ENCODE results near the gene RANBP1. TPM values are rescaled to one million over a fixed set of nuclear protein-coding genes. Genes with fewer than 3 reads are reported as not detected.

The RANBP1 gene
- total RNA-seq, 3 donors from 2014 or later = 453 to 533 (median 503) TPM

DNA sequence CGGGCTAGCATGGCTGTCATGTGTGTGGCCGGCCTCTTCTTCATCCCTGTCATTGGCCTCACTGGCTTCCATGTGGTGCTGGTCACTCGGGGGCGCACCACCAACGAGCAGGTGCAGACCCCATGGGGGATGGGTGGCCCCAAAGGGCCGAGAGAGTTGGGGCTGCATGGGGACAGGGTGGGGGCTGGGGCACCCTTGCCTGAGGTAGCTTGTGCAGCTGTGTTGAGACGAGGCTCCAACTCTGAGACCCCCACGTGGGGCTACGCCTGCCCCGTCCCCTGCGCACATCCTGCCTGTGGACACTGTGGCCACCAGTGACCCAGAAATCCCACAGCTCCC lies 24.2 kb downstream of the RANBP1 start:
- no peak for ATAC-seq
- no peak for DNase-seq
- Mint-ChIP-seq H3K36me3 (ENCODE audit: insufficient read depth) (peaks cover 4% of the 10 kb centered on the region), H3K4me1 (ENCODE audit: low read depth) (peaks cover 14% of the 10 kb centered on the region), H3K27me3 (ENCODE audit: low read depth) (no peaks in the 10 kb centered on the region), H3K4me3 (no peak overlapping the region), H3K9me3 (no peaks in the 10 kb centered on the region)

DNA sequence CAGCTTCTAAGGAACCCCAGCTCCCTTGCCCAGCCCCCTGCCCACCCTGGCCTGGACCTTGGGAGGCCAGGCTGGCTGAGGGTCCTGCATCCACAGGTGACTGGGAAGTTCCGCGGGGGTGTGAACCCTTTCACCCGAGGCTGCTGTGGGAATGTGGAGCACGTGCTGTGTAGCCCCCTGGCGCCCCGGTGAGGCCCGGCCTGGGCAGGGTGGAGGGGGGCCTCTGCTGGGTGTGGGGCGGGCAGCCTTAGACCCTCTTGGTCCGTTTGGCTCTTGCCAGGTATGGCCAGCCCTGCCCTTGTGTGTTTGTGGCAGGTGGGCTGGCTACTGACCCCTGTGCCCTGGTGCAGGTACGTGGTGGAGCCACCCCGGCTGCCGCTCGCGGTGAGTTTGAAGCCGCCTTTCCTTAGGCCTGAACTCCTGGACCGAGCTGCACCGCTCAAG lies 24.6 kb downstream of the RANBP1 start:
- Mint-ChIP-seq H3K36me3 (ENCODE audit: insufficient read depth) (peaks cover 4% of the 10 kb centered on the region), H3K27me3 (ENCODE audit: low read depth) (no peaks in the 10 kb centered on the region), H3K4me3 (no peak overlapping the region), H3K4me1 (ENCODE audit: low read depth) (peaks cover 12% of the 10 kb centered on the region), H3K9me3 (no peaks in the 10 kb centered on the region)
- DNase-seq (no peak), ATAC-seq (no peak)

DNA sequence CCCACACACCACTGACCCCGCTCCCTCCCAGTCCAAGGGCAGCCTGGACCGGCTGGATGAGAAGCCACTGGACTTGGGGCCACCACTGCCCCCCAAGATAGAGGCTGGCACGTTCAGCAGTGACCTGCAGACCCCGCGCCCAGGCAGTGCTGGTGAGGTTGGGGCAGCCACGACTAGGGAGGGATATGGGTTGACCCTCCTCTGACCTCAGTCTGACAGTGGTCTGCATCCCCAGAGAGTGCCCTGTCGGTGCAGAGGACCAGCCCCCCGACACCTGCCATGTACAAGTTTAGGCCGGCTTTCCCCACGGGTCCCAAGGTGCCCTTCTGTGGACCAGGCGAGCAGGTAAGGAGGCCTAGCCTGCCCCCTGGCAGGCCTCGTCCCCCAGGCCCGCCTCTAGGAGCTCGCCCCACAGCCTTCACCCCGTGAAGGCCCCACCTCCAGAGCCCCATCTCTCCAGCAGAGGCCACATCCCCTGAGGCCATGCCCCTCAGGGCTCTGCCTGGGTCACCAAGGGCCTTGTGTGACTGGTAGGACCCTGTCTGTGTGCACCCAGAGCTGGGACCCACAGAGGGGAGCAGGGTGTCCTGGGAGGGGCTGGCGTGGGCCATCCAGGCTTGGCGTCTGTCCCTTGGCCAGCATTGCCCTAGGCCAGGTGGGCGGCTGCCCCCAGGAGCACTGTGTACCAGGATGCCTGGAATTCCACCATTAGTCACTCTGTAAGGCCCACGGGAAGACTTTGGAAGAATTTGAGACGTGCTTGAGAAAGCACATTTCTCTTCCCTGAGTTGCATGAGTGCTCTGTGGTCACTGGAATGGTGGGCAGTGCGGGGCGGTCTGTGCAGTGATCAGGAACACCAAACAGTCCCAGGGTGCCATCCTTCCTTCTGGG lies 25.5 kb downstream of the RANBP1 start:
- peaks cover 4% of the 10 kb centered on the region for H3K36me3 Mint-ChIP-seq (ENCODE audit: insufficient read depth)

DNA sequence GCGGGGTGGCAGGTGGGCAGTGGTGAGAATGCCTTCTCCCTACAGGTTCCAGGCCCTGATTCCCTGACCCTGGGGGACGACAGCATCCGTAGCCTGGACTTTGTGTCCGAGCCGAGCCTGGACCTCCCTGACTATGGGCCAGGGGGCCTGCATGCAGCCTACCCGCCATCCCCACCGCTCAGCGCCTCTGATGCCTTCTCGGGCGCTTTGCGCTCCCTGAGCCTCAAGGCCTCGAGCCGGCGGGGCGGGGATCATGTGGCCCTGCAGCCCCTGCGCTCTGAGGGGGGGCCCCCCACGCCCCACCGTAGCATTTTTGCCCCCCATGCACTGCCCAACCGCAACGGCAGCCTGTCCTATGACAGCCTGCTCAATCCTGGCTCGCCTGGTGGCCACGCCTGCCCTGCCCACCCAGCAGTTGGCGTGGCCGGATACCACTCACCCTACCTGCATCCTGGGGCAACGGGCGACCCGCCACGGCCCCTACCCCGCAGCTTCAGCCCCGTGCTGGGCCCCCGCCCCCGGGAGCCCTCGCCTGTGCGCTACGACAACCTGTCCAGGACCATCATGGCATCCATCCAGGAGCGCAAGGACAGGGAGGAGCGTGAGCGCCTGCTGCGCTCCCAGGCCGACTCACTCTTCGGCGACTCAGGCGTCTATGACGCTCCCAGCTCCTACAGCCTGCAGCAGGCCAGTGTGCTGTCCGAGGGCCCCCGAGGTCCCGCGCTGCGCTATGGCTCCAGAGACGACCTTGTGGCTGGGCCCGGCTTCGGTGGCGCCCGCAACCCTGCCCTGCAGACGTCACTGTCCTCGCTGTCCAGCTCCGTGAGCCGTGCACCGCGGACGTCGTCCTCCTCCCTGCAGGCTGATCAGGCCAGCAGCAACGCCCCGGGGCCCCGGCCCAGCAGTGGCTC lies 27.1 kb downstream of the RANBP1 start:
- peaks cover 4% of the 10 kb centered on the region for H3K36me3 Mint-ChIP-seq (ENCODE audit: insufficient read depth)
- no peak for ATAC-seq
- no peak for DNase-seq
- peaks cover 1% of the 10 kb centered on the region for H3K4me1 Mint-ChIP-seq (ENCODE audit: low read depth)
- H3K27me3 Mint-ChIP-seq (ENCODE audit: low read depth) = no peaks in the 10 kb centered on the region
- H3K4me3 Mint-ChIP-seq = no peak overlapping the region
- no peaks in the 10 kb centered on the region for H3K9me3 Mint-ChIP-seq

More for the DNA sequence above, 25.5 kb downstream of the RANBP1 start:
- ATAC-seq (no peak), DNase-seq (no peak)
- H3K4me1 Mint-ChIP-seq (ENCODE audit: low read depth) = peaks cover 10% of the 10 kb centered on the region
- H3K27me3 Mint-ChIP-seq (ENCODE audit: low read depth) = no peaks in the 10 kb centered on the region
- no peaks in the 10 kb centered on the region for H3K9me3 Mint-ChIP-seq
- H3K4me3 Mint-ChIP-seq = no peak overlapping the region

DNA sequence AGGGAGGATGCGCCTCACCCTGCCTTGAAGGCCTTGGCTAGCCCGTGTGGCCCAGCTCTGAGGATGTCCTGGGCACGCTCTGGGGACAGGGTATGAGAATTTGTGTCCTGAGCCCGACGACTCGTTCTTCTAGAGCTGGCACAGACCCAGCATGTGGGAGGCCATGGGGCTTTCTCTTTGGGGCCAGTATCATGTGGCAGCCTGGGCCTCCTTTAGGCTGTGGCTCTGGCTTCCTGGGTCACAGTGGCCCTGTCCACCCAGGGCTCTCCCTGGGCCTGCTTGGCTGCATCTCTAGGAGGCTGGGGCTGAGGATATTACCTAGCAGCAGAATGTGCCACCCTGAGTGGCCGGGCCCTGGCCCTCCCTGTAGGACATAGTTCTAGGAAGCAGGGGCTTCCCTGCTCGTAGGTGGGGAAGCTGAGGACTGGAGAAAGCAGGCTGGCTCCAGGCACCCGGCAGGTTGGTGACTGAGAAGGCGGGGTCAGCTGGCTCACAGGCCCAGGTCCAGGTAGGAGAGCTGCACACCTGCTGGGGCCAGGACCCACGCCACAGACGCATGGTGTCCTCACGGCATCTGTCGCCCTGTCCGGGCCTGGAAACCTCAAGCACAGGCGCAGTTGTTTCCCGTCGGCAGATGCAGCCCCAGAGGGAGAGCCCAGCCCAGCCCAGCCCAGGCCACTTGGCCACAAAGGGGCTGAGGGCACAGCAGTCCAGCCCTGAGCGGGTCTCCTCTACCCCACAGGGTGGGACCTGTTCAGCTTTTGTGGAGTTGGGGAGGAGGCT lies 28.2 kb downstream of the RANBP1 start:
- Mint-ChIP-seq H3K4me3 (no peak overlapping the region), H3K9me3 (no peaks in the 10 kb centered on the region), H3K36me3 (ENCODE audit: insufficient read depth) (peaks cover 4% of the 10 kb centered on the region), H3K27me3 (ENCODE audit: low read depth) (no peaks in the 10 kb centered on the region), H3K4me1 (ENCODE audit: low read depth) (no peaks in the 10 kb centered on the region)
- no peak for ATAC-seq
- DNase-seq = no peak

DNA sequence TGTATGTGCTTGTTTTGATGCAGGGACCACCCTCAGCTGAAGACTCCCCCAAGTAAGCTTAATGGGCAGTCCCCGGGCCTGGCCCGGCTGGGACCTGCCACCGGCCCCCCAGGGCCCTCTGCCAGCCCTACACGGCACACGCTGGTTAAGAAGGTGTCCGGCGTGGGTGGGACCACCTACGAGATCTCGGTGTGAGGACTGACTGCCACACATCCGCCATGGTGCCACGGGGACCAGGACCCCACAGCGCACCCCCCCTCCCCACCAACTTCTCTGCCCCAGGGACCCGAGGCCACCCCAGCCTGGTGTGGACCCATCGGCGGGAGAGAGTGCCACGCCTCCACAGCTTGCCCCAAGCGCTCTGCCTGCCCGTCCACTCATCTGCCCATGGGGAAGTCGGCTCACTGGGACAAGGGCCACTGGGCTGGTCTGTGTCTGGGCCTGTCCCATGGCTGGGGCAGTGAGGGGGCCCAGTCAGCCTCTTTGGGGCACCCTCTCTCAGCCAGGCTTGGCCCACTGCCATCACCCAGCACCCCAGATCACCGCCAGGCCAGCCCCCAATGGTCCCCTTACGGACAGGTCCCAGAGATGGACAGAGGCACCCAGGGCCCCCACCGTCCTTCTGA lies 29.4 kb downstream of the RANBP1 start:
- no peaks in the 10 kb centered on the region for H3K27me3 Mint-ChIP-seq (ENCODE audit: low read depth)
- no peak overlapping the region for H3K4me3 Mint-ChIP-seq
- no peak for ATAC-seq
- H3K4me1 Mint-ChIP-seq (ENCODE audit: low read depth) = no peaks in the 10 kb centered on the region
- no peak for DNase-seq
- H3K9me3 Mint-ChIP-seq = no peaks in the 10 kb centered on the region
- H3K36me3 Mint-ChIP-seq (ENCODE audit: insufficient read depth) = peaks cover 4% of the 10 kb centered on the region

DNA sequence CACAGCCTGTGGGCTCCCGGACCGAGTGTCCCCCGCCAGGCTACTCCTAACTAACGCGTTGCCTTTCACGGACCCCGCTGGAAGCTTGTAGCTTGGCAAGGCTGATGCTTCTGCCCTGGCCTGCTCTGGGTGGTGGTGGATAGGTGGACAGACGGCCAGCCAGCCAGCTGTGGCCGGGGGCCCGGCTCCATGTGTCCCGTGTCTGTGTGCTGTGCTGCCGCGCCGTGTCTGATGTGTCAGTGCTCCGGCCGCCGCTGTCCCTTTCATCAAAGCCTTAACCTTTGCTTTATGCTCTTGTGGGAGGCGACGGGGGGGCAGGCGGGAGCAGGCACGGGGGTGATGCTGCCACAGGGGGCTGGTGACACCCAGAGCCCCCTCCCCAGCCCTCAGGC lies 29.9 kb downstream of the RANBP1 start:
- no peak for DNase-seq
- Mint-ChIP-seq H3K4me1 (ENCODE audit: low read depth) (no peaks in the 10 kb centered on the region), H3K27me3 (ENCODE audit: low read depth) (no peaks in the 10 kb centered on the region), H3K4me3 (no peak overlapping the region), H3K9me3 (no peaks in the 10 kb centered on the region), H3K36me3 (ENCODE audit: insufficient read depth) (peaks cover 4% of the 10 kb centered on the region)
- ATAC-seq = no peak

DNA sequence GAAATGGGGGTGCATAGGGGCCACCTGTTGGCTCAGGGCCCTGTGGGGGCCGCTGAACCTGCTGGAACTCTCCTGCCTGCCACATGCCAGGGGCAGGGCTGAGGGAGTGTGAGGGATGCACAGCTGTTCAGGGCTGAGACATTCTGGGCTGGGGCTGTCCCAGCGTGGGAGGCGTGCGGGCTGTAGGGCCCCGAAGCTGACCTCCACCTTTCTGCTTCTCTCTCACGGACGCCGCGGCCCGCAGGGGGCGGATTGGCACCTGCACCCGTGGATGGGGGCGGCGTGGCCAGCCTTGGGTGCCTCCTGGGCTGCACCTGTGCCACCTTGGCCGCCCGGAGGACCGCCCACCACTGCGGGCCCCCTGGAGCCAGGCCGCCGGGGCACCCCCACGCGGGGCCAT lies 30.9 kb downstream of the RANBP1 start:
- Mint-ChIP-seq H3K9me3 (no peaks in the 10 kb centered on the region), H3K4me1 (ENCODE audit: low read depth) (no peaks in the 10 kb centered on the region), H3K4me3 (no peak overlapping the region), H3K27me3 (ENCODE audit: low read depth) (no peaks in the 10 kb centered on the region), H3K36me3 (ENCODE audit: insufficient read depth) (peaks cover 4% of the 10 kb centered on the region)
- DNase-seq = no peak
- ATAC-seq = no peak

DNA sequence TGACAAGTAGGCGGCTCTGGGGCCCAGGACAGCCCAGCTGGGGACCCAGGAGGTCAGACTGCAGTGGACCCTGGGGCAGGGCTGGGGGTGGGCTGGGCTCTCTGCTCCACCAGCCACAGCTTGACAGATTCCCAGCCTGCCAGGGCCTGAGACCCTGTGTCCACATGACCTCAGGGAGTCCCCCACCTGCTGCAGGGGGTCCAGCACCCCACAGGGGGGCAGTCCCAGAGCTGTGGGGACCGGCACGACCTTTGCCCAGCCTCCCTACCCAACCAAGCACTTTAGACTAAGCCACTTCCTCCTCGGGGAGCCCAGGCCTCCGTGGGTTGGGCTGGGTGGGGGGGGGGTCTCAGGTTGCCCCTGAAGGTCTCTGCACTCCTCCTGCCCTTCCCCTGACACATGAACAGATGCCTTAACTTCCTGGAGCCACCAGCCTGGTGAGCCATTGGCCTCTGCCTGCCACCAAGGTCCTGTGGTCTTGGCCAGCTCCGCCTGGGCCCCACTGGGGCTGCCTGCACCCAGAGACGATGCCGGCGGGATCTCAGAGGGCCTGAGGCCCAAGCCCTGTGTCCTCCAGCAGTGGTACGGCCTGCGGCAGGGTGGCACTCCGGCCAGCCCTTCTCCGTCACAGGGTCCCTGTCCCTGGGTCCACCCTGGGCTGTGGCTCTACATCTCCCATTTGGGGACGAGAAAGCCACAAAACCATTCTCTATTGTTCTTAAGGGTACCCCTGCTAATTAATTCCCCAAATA lies 31.5 kb downstream of the RANBP1 start:
- DNase-seq (no peak), ATAC-seq (no peak)
- Mint-ChIP-seq H3K4me1 (ENCODE audit: low read depth) (no peaks in the 10 kb centered on the region), H3K27me3 (ENCODE audit: low read depth) (no peaks in the 10 kb centered on the region), H3K4me3 (no peak overlapping the region), H3K36me3 (ENCODE audit: insufficient read depth) (peaks cover 4% of the 10 kb centered on the region), H3K9me3 (no peaks in the 10 kb centered on the region)

DNA sequence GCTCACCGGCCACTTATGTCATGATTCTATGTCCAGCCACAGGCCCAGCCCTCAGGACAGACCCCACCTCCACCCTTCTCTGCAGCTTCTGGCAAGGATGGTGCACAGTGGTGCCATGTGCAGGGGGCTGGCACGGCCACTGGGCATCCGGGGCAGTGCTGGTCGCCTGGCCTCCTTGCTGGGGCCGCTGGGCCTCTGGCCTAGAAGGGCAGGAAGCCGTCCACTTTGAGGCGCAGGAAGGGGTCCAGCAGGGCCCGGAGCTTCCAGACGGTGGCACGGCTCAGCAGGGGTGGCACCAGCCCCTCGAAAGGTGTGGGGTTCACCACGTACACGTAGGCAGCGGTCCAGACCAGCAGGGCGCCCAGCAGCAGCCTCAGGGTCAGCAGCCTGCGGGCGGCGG lies 32.5 kb downstream of the RANBP1 start:
- Mint-ChIP-seq H3K27me3 (ENCODE audit: low read depth) (no peaks in the 10 kb centered on the region), H3K36me3 (ENCODE audit: insufficient read depth) (peaks cover 4% of the 10 kb centered on the region), H3K4me3 (no peak overlapping the region), H3K9me3 (no peaks in the 10 kb centered on the region), H3K4me1 (ENCODE audit: low read depth) (no peaks in the 10 kb centered on the region)
- ATAC-seq = no peak
- DNase-seq = no peak

DNA sequence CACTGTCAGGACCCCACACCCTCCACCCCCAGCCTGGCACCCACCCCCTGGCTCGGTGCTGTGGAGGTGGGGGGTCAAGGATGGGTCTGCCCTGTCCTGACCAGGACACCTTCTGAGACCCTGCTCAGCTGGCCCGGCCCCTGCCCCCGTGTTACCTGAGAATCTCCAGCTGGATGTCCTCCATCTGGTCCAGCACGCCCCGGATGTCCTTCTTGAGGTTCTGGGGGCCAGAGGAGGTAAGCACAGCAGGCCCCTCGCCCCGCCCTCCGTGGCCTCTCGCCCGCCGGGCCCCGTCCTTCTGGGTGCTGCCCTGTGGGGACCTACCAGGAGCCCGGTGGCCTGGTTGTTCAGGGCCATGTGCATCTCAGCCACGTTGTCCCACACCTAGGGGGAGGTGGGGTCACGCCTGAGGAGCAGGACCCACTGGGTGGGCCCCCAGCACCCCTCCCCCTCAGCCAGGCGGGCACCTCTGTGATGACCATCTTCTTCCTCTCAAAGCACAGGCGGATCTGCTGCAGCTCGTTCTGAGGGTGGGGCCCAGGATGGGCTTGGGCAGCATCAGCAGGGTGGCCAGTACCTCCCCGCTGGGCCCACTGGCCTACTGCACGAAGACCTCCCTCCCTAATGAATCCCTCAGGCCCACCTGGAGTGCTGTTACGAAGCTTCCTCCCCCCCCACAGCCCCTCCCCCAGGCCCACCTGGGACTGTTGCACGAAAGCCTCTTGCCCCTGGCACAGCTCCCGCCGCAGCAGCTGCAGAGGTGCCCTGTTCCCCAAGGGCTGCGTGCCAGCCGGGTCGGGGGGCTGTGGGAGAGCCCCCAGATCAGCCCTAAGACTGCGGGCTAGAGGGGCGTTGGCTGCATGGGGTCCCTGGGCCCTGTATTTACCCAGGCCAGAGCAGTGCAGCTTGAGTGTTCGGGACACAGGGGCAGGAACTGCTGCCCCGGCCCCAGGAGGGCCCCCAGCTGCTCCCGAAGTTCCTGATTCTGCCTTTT lies 33.6 kb downstream of the RANBP1 start:
- H3K9me3 Mint-ChIP-seq = no peaks in the 10 kb centered on the region
- no peak overlapping the region for H3K4me3 Mint-ChIP-seq
- DNase-seq (no peak), ATAC-seq (no peak)
- no peaks in the 10 kb centered on the region for H3K27me3 Mint-ChIP-seq (ENCODE audit: low read depth)
- no peaks in the 10 kb centered on the region for H3K36me3 Mint-ChIP-seq (ENCODE audit: insufficient read depth)
- no peaks in the 10 kb centered on the region for H3K4me1 Mint-ChIP-seq (ENCODE audit: low read depth)

DNA sequence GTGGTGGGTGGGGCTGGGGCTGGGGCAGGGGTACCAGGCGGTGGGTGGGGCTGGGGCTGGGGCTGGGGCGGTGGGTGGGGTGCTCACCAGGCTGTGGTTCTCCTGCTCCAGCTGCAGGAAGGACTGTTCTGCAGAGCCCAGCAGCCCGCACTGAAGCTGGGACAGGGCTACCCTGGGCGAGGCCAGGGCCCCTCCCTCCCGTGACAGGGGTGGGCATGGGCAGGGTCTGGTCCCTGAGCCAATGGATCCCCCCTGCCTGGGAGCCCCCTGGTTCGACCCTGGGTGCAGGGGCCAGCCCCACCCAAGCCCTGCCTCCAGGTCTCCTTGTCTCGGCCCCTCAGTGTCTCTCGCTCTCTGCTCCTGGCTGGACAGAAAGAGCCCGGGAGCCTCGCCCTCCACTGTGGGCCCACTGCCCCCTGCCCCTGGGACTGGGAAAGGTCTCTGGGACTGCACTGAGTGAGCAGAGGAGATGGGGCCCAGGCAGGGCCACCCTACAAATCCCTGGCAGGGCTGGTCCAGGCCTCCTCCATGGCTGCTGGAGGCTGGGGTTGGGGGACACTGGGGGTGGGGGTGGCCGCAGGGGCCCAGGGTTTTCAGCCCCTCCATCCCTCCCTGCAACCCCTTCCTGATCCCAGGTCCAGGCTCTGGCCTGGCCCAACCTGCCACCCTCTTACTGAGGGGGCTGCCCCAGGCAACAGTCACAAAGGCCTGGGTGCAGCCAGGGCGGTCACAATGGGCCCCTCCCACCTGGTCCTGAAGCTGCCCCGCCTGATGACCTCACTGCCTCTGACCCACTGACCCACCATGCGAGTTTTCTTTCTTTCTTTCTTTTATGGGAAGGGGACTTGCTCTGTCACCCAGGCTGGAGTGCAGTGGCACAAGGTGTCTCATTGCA lies 34.7 kb downstream of the RANBP1 start, which contains the start of gene CCDC188:
Gene CCDC188, minus strand, starts transcription at position 675 of the 895 bp plus-strand sequence. Its CDS starts 69 bp downstream, at position 606.
- H3K4me1 Mint-ChIP-seq (ENCODE audit: low read depth) = no peaks in the 10 kb centered on the region
- H3K4me3 Mint-ChIP-seq = no peak within 1 kb of the TSS
- no peaks in the 10 kb centered on the region for H3K27me3 Mint-ChIP-seq (ENCODE audit: low read depth)
- no peaks in the 10 kb centered on the region for H3K36me3 Mint-ChIP-seq (ENCODE audit: insufficient read depth)
- no peaks in the 10 kb centered on the region for H3K9me3 Mint-ChIP-seq
- DNase-seq (no peak), ATAC-seq (no peak)
